GM18858 (cell line): ENCODE results near the gene ERAS.
"Not testable (repeated sequence)": the region's sequence is repeated elsewhere in the genome, so short reads cannot be mapped to it uniquely, and the experiment has no call there.

Experiments used
- ATAC-seq: cut with Tn5 transposase; IDR thresholded peaks from one replicate; pipeline ENCODE4 v1.9.1; 2021; ENCODE audit not compliant: unreplicated experiment

Gene ERAS

DNA sequence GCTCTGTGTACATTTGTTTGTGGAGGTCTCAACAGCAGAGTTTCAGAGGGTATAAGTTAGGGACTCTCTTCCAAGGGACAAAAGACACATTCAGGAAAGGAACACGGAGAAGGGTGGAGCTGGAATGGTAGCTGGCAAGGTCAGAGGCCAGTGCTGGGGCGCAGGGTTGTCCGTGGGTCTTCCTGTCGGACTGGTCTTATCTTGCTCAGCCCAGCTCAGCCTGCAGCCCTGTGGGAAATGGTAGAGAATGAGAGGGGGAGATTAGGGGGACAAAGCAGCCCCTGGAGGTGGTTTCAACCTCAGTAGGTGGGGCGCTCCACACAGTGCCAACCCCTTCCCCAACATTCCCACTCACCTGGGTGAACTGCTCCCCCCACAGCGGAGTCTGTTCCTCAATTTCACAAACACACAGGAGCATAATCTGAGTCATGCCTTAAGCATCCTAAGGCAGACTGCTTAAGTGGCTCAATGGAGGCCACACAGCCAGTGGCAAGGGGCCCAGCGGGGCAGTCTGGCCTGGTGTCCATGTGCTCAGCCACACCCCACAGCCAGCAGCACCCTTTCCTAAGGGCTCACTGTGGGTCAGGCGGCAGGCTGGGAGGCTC lies 31.3 kb upstream of the ERAS start:
- ATAC-seq, result no peak

DNA sequence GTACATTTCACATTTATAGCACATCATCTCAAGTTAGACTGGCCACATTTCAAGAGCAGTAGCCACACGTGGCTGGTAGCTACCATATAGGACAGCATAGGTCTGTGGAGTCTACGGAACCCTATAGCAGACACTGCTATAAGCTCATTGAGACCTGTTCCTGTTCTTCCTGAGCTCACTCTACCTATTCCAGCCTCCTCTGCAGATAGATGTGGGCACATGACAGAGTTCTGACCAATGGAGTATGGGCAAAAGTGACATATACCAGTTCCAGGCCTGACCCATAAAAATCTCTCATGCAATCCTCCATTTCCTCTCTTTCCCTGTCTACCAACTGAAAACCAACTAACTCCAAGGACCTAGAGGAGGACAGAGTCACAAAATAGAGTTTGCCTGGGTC lies 28.0 kb upstream of the ERAS start:
- no peak for ATAC-seq

DNA sequence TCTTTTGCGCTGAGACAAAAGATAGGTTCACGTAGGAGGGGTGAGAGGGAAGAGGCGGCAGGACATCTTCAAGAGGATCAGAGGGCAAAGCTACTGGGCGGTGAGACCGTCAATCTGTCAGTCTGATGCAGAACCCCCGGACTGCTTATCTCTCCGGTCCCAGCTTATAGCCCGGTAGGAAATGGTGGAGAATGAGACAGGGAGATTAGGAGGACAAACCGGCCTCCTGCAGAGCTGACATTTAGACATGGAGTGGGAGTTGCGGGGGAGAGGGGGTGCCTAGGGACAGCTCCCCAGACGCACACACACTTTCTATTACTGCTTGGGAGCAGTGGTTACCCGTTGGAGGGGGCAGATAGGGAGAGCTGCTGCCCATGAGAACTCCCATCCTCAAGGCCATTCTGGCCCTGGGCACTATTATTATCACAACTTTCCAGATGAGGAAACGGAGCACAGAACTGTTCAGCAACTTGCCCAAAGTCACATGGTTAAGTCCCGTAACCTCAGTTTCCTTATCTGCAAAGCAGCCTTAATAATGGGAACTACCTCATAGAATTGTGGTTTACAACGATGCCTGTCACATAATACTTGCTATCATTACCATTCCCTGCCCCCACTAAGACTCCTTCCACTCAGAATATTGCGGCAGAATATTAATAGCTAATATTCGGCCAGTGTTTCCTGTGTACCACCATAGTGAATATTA lies 25.6 kb upstream of the ERAS start:
- ATAC-seq, result no peak

DNA sequence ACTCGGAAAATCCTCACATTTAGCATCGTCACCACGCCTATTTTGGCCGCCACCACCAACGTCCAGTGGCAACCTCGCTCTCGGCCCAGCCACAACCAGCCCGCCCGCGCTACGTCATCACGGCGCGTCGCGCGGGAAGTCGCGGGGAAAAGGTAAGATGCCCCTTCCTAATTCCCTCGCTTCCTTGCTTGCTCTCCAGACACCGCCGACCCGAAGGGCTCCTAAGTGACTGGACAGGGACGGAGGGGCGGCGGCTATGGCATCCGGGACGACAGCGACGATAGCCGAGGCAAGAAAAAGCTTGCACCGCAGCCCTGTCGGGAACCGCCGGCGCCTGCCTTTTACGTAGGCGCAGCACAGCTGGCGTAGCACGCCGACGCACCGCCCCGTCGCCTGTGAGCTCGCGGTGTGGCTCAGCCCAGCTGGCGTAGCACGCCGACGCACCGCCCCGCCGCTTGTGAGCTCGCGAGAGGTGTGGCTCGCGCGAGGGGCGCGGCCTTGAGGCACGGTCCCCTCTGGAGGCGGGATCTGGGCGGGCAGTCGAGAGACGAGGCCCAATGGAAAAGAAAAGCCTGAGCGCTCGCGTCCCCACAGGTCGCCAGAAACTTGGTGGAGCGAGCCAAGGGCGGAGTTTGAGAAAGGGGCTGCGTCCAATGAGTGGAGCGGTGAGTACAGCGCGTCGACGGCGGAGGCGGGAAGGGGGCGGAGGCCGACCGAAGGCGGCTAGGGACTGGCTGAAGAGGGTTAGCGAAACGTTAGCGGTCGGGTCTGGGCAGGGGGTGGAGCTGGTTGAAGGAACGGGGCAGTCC lies 24.8 kb upstream of the ERAS start, which contains the start of gene HDAC6:
Gene HDAC6, plus strand, starts transcription at position 788 of the 809 bp plus-strand sequence. CDS start 626 bp downstream, outside the sequence.
- ATAC-seq, result peak; percentile 83

DNA sequence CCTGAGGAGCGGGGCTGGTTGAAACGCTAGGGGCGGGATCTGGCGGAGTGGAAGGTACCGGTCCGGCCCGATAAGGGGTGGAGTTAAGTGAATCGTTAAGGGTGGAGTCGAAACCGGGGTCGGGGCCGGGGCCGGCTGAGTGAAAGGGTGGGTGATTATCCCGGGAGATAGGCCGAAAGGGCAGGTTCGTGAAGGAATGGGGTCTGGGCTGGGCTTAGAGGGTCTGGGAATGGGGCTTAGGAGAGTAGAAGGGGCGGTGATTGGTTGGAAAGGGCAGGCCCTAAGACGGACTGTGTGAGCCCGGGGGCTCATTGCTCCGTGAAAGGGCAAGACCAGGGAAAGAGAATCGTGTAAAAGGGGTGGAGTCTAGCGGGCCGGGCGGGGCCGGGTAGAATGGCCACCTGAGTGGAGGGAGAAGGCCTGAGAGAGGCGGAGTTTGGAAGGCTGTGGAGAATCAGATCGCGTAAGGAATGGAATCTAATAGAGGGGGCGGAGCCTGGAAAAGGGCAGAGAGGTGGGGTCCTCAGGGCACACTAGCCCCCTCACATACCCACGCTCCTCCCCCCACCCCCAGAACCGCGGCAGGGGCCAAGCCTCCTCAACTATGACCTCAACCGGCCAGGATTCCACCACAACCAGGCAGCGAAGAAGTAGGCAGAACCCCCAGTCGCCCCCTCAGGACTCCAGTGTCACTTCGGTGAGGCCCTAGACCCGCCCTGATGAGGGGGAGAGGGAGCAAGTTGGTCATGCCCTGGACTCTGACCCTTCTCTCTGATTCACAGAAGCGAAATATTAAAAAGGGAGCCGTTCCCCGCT lies 24.0 kb upstream of the ERAS start:
- peak; percentile 25 for ATAC-seq

DNA sequence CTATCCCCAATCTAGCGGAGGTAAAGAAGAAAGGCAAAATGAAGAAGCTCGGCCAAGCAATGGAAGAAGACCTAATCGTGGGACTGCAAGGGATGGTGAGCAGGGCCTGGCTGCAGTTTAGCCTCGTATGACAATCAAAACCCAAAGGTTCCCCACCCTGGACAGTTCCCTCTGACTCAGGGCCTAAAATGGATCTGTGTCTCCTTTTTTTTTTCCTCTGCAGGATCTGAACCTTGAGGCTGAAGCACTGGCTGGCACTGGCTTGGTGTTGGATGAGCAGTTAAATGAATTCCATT lies 23.5 kb upstream of the ERAS start:
- ATAC-seq, result no peak

DNA sequence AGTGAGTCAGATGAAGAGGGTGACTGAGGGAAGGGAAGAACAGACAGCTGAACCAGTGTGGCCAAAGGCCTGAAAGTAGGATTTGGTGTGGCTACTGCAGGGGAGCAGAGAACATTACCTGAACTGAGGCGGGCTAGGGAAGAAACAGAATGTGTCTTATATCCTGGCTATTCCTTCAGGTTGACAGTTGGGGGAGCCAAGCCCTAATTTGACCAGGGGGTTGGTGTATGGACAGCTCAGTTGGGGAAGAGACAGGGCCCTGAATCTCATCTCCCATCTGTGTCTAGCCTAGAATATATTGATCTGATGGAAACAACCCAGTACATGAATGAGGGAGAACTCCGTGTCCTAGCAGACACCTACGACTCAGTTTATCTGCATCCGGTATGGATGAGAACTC lies 20.2 kb upstream of the ERAS start:
- ATAC-seq, result no peak

DNA sequence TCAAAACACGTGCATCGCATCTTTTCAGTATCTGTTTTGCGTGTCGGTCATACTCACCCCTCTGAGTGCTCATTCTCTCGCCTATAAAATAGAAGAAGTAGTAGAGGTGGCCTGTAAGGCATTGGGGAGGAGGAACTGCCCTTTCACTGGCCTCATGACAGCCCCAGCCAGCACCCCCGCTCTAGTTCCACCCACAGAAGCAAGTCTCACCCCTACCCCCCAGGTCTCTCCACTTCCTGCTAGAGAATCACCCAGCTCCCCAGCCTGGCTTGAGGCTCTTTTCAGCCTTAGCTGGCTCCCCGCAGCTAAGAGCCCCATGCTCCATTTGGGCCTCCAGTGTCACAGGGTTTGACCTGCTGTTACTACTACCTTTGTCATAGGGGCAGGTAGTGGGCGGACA lies 12.7 kb upstream of the ERAS start:
- no peak for ATAC-seq

DNA sequence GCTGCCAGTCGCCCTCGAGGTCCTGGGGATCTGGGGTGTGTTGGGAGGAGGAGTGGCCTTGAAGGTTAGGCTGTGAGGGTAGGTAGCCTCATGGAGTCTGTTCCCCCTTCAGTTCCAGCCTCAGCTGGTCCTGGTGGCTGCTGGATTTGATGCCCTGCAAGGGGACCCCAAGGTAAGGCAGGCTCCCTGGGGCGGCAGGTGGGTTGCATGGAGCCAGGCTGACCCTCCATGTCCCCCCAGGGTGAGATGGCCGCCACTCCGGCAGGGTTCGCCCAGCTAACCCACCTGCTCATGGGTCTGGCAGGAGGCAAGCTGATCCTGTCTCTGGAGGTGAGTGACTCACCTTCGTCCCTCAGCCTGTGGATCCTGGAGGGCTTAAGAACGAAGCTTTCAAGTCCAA lies 11.6 kb upstream of the ERAS start:
- no peak for ATAC-seq

DNA sequence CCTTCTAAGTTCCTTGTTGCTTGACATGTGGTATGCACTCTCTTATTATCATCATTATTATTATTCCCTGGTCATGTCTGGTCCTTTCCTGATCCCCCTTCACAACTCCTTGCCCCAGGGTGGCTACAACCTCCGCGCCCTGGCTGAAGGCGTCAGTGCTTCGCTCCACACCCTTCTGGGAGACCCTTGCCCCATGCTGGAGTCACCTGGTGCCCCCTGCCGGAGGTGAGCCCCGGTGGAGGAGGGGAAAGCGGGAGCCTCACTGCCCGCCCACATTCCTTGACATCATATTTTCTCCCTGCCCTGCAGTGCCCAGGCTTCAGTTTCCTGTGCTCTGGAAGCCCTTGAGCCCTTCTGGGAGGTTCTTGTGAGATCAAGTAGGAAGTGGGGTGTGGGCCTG lies 11.0 kb upstream of the ERAS start:
- ATAC-seq, result no peak

DNA sequence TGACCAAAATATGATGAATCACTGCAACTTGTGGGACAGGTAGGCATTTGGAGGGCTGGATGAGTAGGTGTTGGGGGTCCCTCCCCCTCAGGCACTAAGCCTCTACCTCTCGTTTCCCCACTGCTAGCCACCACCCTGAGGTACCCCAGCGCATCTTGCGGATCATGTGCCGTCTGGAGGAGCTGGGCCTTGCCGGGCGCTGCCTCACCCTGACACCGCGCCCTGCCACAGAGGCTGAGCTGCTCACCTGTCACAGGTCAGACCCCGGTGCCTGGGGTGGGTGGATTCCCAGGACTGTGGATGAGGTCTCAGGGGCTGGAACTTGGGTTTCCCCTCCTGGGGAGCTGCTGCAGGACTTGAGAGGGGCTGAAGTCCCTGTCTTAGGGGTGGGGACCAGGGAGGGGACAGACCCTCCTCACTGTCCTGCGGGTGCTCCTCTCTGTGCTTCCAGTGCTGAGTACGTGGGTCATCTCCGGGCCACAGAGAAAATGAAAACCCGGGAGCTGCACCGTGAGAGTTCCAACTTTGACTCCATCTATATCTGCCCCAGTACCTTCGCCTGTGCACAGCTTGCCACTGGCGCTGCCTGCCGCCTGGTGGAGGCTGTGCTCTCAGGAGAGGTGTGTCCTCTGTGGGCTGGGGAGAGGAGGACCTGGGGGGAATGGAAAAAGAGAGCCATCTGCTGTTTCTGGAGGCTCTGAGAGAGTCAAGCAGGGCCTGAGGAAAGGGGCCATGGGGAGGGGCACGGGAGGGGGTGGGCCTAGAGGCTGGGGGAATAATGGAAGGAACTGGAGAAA lies 10.1 kb upstream of the ERAS start:
- no peak for ATAC-seq

DNA sequence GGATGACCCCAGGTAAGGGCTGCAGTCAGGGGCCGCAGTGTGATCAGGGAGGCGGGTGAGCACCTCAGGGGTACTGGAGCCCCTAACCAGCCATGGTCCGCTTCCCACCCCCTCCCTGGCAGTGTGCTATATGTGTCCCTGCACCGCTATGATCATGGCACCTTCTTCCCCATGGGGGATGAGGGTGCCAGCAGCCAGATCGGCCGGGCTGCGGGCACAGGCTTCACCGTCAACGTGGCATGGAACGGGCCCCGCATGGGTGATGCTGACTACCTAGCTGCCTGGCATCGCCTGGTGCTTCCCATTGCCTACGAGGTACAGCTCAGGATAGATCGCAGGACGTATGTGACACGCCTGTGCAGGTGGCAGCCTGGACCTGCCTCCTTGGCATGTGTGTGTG lies 8.2 kb upstream of the ERAS start:
- no peak for ATAC-seq

DNA sequence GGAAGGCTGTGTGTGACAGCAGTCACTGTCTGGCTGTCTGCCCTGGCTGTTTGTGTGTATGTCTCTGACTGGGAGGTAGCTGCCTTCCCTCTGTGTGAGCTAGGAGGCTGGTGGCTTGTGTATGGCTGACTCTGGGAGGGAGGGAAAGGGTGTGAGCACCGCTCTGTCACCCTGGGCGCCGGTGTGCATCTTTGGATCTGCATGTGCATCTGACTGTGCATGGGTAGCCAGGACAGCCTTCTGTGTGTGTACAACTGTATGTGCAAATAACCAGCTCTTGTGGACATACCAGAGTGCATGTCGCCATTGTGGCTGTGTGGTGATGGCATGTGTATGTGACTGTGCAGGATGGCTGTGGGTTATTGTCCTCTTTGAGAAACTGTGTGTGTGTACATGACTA lies 7.4 kb upstream of the ERAS start:
- ATAC-seq, result no peak

DNA sequence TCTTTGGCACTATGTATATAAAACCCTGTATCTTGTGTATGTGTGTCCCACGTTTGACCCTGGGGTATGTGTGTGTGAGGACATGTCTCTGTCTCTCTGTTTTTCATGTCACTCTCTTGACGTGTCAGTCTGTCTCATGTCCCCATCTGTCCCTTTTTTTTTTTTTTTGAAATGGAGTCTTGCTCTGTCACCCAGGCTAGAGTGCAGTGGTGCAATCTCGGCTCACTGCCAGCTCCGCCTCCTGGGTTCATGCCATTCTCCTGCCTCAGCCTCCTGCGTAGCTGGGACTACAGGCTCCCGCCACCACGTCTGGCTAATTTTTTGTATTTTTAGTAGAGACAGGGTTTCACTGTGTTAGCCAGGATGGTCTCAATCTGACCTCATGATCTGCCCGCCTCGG lies 6.9 kb upstream of the ERAS start:
- ATAC-seq, result not testable (repeated sequence)

DNA sequence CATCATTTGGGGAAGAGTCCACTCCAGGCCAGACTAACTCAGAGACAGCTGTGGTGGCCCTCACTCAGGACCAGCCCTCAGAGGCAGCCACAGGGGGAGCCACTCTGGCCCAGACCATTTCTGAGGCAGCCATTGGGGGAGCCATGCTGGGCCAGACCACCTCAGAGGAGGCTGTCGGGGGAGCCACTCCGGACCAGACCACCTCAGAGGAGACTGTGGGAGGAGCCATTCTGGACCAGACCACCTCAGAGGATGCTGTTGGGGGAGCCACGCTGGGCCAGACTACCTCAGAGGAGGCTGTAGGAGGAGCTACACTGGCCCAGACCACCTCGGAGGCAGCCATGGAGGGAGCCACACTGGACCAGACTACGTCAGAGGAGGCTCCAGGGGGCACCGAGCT lies 3.3 kb upstream of the ERAS start:
- no peak for ATAC-seq

DNA sequence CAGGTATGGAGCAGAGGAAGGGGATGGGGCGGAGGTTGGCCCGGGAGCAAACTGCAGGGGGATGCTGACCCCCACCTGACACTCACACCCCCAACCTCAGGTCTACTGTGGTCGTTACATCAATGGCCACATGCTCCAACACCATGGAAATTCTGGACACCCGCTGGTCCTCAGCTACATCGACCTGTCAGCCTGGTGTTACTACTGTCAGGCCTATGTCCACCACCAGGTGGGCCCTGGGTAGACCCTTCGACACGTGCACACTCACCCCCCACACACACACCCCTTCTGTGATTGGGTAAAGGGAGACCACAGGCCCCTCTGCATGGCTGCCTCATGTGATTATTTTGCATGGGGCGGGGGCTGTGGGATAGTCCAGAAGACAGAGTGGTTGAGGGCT lies 2.2 kb upstream of the ERAS start:
- no peak for ATAC-seq

DNA sequence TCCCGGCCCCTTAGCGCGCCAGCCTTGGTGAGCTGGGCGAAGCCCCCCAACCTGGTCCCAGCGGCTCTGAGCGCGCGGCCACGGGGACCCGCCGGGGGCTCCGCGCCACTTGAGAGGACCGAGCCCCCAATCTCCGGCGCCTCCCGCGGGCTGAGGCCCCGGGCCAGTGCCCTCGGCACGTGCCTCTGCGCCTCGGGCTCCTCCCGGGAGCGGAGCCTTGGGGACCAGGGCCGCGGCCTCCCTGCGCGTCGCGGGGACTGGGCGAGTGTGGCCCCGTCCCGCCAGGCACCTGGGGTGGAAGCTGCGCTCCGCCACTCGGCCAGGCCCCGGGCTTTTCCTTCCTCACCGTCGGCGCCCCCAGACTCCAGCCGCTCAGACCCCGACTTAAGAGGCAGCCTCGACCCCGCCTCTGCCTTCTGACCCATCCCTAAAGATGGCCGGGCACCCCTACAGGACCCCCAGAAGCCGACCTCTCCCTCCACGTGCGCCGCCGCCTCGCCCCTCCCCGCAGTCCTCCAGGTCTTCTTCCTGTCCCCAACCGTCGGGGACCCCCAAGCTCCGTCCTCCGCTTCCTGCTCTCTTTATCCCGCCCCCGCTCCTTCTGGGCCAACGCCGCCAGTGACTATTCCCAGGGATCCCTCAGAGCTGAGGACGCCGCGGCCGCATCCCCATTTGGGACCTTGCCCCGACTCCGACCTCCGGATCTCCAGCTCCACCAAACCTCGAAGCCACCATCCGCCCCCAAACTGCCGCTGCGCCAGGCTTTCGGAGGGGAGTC lies 752 bp downstream of the ERAS start:
- no peak for ATAC-seq

DNA sequence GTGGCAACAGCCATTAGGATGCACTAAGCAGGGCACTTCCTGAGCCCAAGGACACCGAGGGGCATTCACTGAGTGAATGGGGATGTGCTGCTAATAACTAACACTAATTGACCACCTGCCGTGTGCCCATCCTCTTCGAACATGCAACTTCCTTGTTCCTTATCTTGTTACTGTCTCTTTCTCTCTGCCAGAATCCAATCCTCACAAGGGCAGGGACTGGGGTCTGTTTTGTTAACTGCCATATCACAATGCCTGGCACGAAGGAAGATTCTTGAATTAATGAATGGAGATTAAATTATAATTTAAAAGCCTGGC lies 1.3 kb downstream of the ERAS start:
- ATAC-seq, result no peak

DNA sequence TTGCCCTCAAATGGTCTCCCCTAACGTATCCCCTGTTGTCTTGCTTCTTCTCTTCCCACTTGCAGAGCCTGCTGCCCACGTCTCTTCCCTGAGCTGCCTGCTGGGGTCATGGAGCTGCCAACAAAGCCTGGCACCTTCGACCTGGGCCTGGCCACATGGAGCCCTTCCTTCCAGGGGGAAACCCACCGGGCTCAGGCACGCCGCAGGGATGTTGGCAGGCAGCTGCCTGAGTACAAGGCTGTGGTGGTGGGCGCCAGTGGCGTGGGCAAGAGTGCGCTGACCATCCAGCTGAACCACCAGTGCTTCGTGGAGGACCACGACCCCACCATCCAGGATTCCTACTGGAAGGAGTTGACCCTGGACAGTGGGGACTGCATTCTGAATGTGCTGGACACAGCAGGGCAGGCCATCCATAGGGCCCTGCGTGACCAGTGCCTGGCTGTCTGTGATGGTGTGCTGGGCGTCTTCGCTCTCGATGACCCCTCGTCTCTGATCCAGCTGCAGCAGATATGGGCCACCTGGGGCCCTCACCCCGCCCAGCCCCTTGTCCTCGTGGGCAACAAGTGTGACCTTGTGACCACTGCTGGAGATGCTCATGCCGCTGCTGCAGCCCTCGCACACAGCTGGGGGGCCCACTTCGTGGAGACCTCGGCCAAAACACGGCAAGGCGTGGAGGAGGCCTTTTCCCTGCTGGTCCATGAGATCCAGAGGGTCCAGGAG lies 2.9 kb downstream of the ERAS start:
- no peak for ATAC-seq
